Astrocyte of the spinal cord (primary cell): Measurements from ENCODE around the gene GH2.

Experiments used
- DNase-seq: peaks from one replicate; pipeline ENCODE4 v3.0.0; 2011; ENCODE audit warnings: low read depth, low spot score
- H3K4me3 ChIP-seq: 2 replicates; pipeline ENCODE4 v1.5.1; 2011; ENCODE audit warnings: low read depth, mild to moderate bottlenecking, low read length, moderate library complexity
- in situ Hi-C: cut with HindIII; loops from 2 replicates; pipeline ENCODE4 v1.10.0; 2017; ENCODE audit warnings: low sequenced_read_pairs
- TF ChIP-seq, protein P1 (sequence below): IDR thresholded peaks from 2 replicates; pipeline ENCODE4 v1.5.1; 2012; ENCODE audit warnings: low read depth, mild to moderate bottlenecking, low read length, inconsistent platforms

The GH2 gene

DNA sequence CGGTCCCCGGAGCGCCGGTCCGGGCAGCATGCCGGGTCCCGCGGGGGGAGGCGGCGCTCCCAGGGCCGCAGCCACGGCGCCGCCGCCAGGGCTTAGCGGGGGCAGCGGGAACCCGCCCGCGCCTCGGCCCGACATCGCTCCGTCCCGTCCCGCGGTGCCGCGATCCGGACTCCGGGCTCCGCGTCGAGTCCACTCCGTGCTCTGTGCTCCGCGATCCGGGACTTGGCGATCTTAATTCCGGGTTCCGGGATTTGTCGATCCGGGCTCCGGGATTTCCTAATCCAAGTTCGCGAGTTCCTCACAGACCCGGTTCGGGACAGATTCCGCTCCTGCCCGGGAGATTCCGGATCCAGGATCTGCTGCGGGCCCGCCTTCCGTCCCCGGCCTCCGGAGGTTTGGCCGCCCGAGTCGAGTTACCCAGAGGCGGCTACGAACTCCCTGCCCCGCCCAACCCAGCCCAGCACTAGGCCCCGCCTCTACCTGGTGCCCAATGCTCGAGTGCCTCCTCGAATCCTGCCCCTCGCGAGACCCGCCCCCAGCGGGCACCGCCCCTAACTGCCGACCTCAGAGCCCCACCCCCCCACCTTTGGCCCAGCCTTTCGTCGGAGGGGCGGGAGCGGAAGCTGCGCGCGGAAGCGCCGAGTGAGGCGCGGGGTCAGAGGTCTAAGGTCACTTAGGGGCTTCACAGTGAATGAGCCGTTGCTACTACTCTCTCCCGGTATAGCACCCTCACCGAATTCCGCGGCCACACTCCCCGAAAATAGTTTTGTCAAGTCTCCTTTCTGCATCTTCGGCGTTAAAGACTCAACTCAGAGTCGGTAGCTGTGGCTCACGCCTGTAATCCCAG is 39.0 kb downstream of the GH2 start, which contains the start of gene SMARCD2:
SMARCD2 (minus strand) TSS at position 146 of the 847 bp plus-strand sequence; CDS start at position 135, 11 bp downstream.
- peak within 1 kb of the TSS; percentile 87 for H3K4me3 ChIP-seq
- in situ Hi-C loops: no loop called here
- peak; percentile 100 for DNase-seq
- TF ChIP-seq, protein P1, sequence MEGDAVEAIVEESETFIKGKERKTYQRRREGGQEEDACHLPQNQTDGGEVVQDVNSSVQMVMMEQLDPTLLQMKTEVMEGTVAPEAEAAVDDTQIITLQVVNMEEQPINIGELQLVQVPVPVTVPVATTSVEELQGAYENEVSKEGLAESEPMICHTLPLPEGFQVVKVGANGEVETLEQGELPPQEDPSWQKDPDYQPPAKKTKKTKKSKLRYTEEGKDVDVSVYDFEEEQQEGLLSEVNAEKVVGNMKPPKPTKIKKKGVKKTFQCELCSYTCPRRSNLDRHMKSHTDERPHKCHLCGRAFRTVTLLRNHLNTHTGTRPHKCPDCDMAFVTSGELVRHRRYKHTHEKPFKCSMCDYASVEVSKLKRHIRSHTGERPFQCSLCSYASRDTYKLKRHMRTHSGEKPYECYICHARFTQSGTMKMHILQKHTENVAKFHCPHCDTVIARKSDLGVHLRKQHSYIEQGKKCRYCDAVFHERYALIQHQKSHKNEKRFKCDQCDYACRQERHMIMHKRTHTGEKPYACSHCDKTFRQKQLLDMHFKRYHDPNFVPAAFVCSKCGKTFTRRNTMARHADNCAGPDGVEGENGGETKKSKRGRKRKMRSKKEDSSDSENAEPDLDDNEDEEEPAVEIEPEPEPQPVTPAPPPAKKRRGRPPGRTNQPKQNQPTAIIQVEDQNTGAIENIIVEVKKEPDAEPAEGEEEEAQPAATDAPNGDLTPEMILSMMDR: no peak

DNA sequence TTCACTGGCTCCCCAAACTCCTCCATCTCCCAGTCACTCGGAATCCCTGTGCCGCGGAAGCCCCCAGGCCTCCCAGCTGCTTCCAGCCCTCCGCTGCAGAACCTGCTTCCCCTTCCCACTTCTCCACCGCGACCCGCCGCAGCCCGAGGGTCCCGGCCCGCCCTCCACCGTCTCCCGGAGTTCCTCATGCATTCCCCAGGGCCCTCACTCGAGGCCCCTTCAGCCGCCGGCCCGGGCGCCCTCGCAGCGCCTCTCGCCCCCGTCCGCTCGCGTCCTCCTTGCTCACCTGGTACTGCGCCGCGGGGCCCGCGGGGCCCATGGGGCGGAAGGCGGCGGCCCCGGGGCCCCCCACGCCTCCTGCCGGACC is 39.6 kb downstream of the GH2 start:
- TF ChIP-seq, protein P1: no peak
- peak; percentile 29 for DNase-seq
- peak overlapping the region; percentile 87 for H3K4me3 ChIP-seq
- in situ Hi-C loops: no loop called here

DNA sequence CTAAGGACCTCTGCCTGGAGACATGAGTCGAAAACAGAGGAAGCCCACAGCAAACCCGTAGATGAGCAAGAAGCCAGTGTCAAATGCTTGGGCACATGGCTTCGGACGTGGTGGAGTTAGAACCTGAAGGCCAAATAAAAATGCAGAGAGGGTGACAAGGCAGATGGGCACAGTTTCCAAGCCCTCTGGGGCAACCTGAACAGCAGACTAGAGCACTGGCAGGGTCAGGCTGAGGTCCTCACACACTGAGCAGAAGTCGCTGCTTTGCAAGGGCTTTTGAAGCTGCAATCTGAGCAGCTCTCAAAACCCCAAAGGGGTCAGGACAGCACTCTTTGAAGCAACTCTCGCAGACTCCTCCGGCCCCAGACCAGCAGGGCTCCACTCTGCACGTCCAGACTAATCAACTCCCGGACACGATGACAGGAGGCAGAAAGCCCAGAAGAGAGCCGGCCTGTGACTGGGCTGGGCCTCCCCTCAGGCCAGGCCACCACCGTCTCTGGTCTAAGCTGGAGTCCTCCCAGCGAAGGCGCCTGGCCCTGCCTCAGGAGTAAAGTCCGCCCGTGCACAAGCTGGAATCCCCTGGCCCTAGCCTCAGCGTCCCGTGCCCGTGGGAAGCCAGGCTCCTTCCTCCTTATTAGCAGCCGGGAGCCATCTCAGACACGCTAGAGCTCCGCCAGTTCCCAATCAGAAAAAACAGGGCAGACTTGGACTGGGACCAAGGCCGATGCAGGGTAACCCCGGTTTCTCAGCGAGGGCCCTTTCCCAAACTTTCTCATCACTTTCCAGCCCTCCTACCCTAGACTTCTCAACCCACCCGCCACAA is 40.2 kb downstream of the GH2 start:
- peak overlapping the region; percentile 87 for H3K4me3 ChIP-seq
- in situ Hi-C loops: no loop called here
- TF ChIP-seq, protein P1: no peak
- DNase-seq: peak; percentile 32

DNA sequence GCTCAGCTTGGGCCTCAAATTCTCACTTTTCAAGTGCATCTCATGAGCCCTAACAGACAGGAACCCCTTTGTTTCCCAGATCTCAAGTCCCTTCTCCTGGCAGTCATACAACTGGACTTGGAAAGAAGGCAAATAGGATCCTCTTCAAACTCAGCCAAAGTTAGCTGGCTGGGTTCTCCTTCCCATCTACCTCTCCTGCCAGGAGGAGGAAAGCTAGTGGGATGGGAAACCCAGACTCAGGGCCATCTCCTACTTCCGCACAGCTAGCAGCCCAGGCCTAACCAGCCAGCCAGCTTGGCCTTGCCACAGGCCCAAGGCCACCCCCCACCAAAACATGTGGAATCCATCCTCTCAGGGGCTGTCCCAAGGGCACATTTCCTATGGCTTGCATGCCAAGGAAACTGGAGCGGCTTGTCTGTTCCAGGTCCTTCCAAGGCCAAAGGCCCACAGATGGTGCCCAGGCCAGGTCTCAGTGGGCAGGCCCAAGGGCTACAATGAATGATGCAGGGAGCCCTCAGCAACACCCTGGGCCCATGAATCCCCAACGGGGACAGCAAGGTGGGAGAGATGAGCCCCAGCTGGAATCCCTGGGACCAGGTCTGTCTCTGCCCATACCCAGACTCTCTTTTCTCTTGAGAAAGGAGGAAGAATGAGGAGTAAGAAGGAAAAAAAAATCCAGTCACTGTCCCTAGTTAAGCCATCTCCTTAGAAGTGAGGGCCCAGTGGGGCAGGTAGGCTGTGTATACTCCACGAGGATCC is 41.0 kb downstream of the GH2 start:
- in situ Hi-C loops: no loop called here
- peak overlapping the region; percentile 87 for H3K4me3 ChIP-seq
- TF ChIP-seq, protein P1: no peak
- no peak for DNase-seq

DNA sequence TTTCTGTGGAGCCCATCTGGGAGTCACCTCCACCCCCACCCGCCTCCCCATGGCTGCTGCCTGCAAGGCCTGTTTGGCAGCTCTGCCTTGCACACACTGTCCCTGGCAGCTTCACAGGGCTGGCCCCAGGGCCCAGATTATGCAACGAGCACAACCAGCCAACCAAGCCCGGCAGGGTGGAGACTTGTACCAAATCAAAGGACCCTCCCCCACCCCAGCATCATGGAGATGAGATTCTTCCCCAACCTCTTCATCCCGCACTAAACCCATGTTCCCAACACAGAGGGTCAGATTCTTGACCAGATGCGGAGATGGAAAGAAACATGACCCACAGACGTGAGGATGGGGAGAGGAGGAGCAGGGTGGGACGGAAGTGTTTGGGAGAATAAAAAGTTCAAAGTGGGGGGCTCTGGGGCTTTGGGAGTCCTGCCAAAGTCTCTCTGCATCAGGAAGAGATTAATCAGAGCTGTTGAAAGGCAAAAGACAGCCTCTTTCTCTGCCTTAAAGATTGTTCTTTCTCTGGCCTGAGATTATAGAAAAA is 43.0 kb downstream of the GH2 start:
- in situ Hi-C loops: no loop called here
- H3K4me3 ChIP-seq: no peak overlapping the region
- DNase-seq: peak; percentile 55
- TF ChIP-seq, protein P1: no peak
